ENCODE results near the gene TET1. TPM values are rescaled to one million over a fixed set of nuclear protein-coding genes. Genes with fewer than 3 reads are reported as not detected.
A peak's percentile ranks its signal among the peaks of the same experiment; 100 is the strongest.

TET1 gene
- total and polyA plus RNA-seq, 9 of the 15 experiments (the other 6 are each of a cell fraction or from before 2014, with no cell fraction given), result 2.6 to 21.3 (median 11.6) TPM

- Histone ChIP-seq H4K20me1 (replicated peaks; ENCODE audit: control insufficient read depth, insufficient read depth, low read length) (no peaks in the 10 kb centered on the region), H3K9me3 (replicated peaks; ENCODE audit: control insufficient read depth, insufficient read depth, low read depth, low read length) (no peaks in the 10 kb centered on the region), H2AFZ (ENCODE audit: low read depth, low read length) (no peak overlapping the region), H3K27ac (ENCODE audit: extremely low read depth, low read depth, low read length) (peak overlapping the region; percentile 14; the same call in 1 of the 3 replicates), H3K79me2 (ENCODE audit: control insufficient read depth, insufficient read depth, low read length) (peaks cover 93% of the 10 kb centered on the region), H3K27me3 (ENCODE audit: control insufficient read depth in 2 of 2, insufficient read depth in 2 of 2, low read length in 2 of 2) (no peaks in the 10 kb centered on the region), H3K4me1 (replicated peaks in 1 of 2; ENCODE audit: control insufficient read depth in 2 of 2, insufficient read depth in 2 of 2, low read length in 2 of 2) (peaks cover 16 to 20% of the 10 kb centered on the region in 2 experiments), H3K4me3 (no peak overlapping the region), H3K9me1 (ENCODE audit: control insufficient read depth, insufficient read depth, low read length) (no peaks in the 10 kb centered on the region), H3K9ac (ENCODE audit: insufficient read depth in 1 of 2, low read depth in 2 of 2, low read length in 2 of 2) (peak overlapping the region in 1 of 2 experiments; percentile 40; a peak in 3 of 4 replicates), H3K4me2 (ENCODE audit: insufficient read depth, low read length) (peak overlapping the region; percentile 9; the same call in 1 of the 2 replicates), H3K36me3 (ENCODE audit: control insufficient read depth, insufficient read depth, low read length) (peaks cover 6% of the 10 kb centered on the region; the same call in 2 of the 3 replicates)
- BruUV-seq (replicated peaks), result no TSS peak
- ChIA-PET POLR2A (interaction anchor here (0.6 to 1.8 kb wide), 2 partner anchors 8 to 248 kb away, joined by 3 to 4 read pairs; no protein-coding TSS in a partner anchor), CTCF (ENCODE audit: low intra/inter-chr PET ratio) (no interaction called here)
- ATAC-seq, result no peak
- in situ Hi-C loops (cut with MboI) (no loop called here), intact Hi-C loops (cut with micrococcal nuclease) (no loop called here)
- DNase-seq (ENCODE audit: extremely low read depth in 1 of 4, low spot score in 3 of 4), result peak; percentile 30 to 52 (median 42)
- no peak for FAIRE-seq
- 27% methylated on average over 3 of the region's 3 CpGs for whole genome bisulfite sequencing (ENCODE audit: insufficient coverage, low coverage, missing lambda C conversion rate)
- no peak for TF ChIP-seq FOXP1 (CRISPR knock-in tag; IDR thresholded peaks at IDR 0.05)
- no peak for TF ChIP-seq ETV1 (tag; conservative IDR thresholded peaks at IDR 0.05; ENCODE audit: low read depth)
- 0 out of 2 replicates have a peak, but pooled peaks have one; percentile 15 for TF ChIP-seq ZNF175 (CRISPR knock-in tag; IDR thresholded peaks at IDR 0.05; ENCODE audit: low read depth)
- no peak for TF ChIP-seq ZNF24 (IDR thresholded peaks at IDR 0.05)
- no peak for TF ChIP-seq SAFB (IDR thresholded peaks at IDR 0.05; ENCODE audit: borderline replicate concordance, low read depth, low read length)
- TF ChIP-seq STAT5B (CRISPR knock-in tag; IDR thresholded peaks at IDR 0.05), result no peak
- peak in 1 of 2 experiments; percentile 33; a peak in 1 of 4 replicates for TF ChIP-seq RCOR1 (IDR thresholded peaks at IDR 0.05; ENCODE audit: borderline replicate concordance in 1 of 2, low read depth in 2 of 2, low read length in 2 of 2)
- no peak for TF ChIP-seq RHOXF2B (CRISPR knock-in tag; conservative IDR thresholded peaks at IDR 0.05)
- no peak for TF ChIP-seq CBX5 (IDR thresholded peaks at IDR 0.05; ENCODE audit: borderline replicate concordance, low read depth)
- no peak for TF ChIP-seq RBM34 (IDR thresholded peaks at IDR 0.05; ENCODE audit: borderline replicate concordance, insufficient read depth, low read length)
- TF ChIP-seq PTRF (tag; IDR thresholded peaks at IDR 0.05), result no peak
- TF ChIP-seq CBFA2T3 (IDR thresholded peaks at IDR 0.05), result peak; percentile 35
- no peak for TF ChIP-seq EZH2 (IDR thresholded peaks at IDR 0.05; ENCODE audit: borderline replicate concordance, low read depth, low read length)
- TF ChIP-seq ATF7 (IDR thresholded peaks at IDR 0.05), result no peak
- TF ChIP-seq ADNP (tag; IDR thresholded peaks at IDR 0.05), result no peak
- TF ChIP-seq SMARCA5 (IDR thresholded peaks at IDR 0.05), result no peak
- no peak for TF ChIP-seq ZNF239 (CRISPR knock-in tag; IDR thresholded peaks at IDR 0.05)
- no peak for TF ChIP-seq PHF8 (IDR thresholded peaks at IDR 0.05; ENCODE audit: borderline replicate concordance, low read length)
- no peak for TF ChIP-seq CAMTA2 (CRISPR knock-in tag; conservative IDR thresholded peaks at IDR 0.05)
- no peak for TF ChIP-seq SNAPC5 (CRISPR knock-in tag; IDR thresholded peaks at IDR 0.05)
- TF ChIP-seq ZFP91 (CRISPR knock-in tag; IDR thresholded peaks at IDR 0.05), result no peak
- no peak for TF ChIP-seq LARP7 (IDR thresholded peaks at IDR 0.05)
- no peak for TF ChIP-seq ZNF384 (IDR thresholded peaks at IDR 0.05; ENCODE audit: low read depth, low read length)
- TF ChIP-seq NFATC3 (IDR thresholded peaks at IDR 0.05), result no peak
- TF ChIP-seq HMG20A (CRISPR knock-in tag; conservative IDR thresholded peaks at IDR 0.05), result no peak
- TF ChIP-seq PKNOX1 (IDR thresholded peaks at IDR 0.05), result no peak
Observed at GRCh38 chr10:68565658-68566057, 5.5 kb downstream of the TET1 start.

Measured in K562 (cell line).